ENCODE measurements around the gene RIMS4. TPM values are rescaled to one million over a fixed set of nuclear protein-coding genes. Genes with fewer than 3 reads are reported as not detected.
"Not testable (repeated sequence)": the region's sequence is repeated elsewhere in the genome, so short reads cannot be mapped to it uniquely, and the experiment has no call there.

Gene RIMS4
- polyA plus RNA-seq, 1 experiment = not detected

GRCh38 chr20:44827401-44827800 lies 17.1 kb upstream of the RIMS4 start:
- ChIA-PET CTCF (interaction anchor here (0.9 kb wide), 1 partner anchor 9 kb away, joined by 3 read pairs; no protein-coding TSS in a partner anchor), POLR2A (no interaction called here)
- Histone ChIP-seq H3K27me3 (ENCODE audit: control insufficient read depth, insufficient read depth, low read length) (peaks cover 11% of the 10 kb centered on the region), H3K36me3 (ENCODE audit: control insufficient read depth, insufficient read depth, low read length) (no peaks in the 10 kb centered on the region), H3K4me3 (ENCODE audit: low read depth, low read length) (no peak overlapping the region)
- DNase-seq (ENCODE audit: low read depth) = no peak
- no peak for TF ChIP-seq CTCF (IDR thresholded peaks at IDR 0.05; ENCODE audit: insufficient read depth, low read depth, low read length)

GRCh38 chr20:44821576-44821975 lies 11.2 kb upstream of the RIMS4 start:
- DNase-seq (ENCODE audit: low read depth); H3K36me3 ChIP-seq (ENCODE audit: control insufficient read depth, insufficient read depth, low read length); POLR2A ChIA-PET; H3K4me3 ChIP-seq (ENCODE audit: low read depth, low read length); H3K27me3 ChIP-seq (ENCODE audit: control insufficient read depth, insufficient read depth, low read length): not testable (repeated sequence)
- CTCF ChIA-PET = interaction anchor here (0.7 to 0.8 kb wide), 2 partner anchors 12 to 24 kb away, joined by 3 read pairs; no protein-coding TSS in a partner anchor

GRCh38 chr20:44819936-44820335 lies 9.6 kb upstream of the RIMS4 start:
- Histone ChIP-seq H3K36me3 (ENCODE audit: control insufficient read depth, insufficient read depth, low read length) (no peaks in the 10 kb centered on the region), H3K27me3 (ENCODE audit: control insufficient read depth, insufficient read depth, low read length) (peaks cover 7% of the 10 kb centered on the region; the same call in 1 of the 2 replicates), H3K4me3 (ENCODE audit: low read depth, low read length) (no peak overlapping the region)
- ChIA-PET POLR2A (no interaction called here), CTCF (interaction anchor here (1.4 kb wide), 1 partner anchor 136 kb away, joined by 3 read pairs; no protein-coding TSS in a partner anchor)
- no peak for DNase-seq (ENCODE audit: low read depth)
- TF ChIP-seq CTCF (IDR thresholded peaks at IDR 0.05; ENCODE audit: insufficient read depth, low read depth, low read length) = no peak

GRCh38 chr20:44817143-44817910 lies 7.0 kb upstream of the RIMS4 start:
- Histone ChIP-seq H3K27me3 (ENCODE audit: control insufficient read depth, insufficient read depth, low read length) (peaks cover 8% of the 10 kb centered on the region), H3K36me3 (ENCODE audit: control insufficient read depth, insufficient read depth, low read length) (no peaks in the 10 kb centered on the region), H3K4me3 (ENCODE audit: low read depth, low read length) (no peak overlapping the region)
- no peak for DNase-seq (ENCODE audit: low read depth)
- ChIA-PET CTCF (no interaction called here), POLR2A (no interaction called here)
- TF ChIP-seq CTCF (IDR thresholded peaks at IDR 0.05; ENCODE audit: insufficient read depth, low read depth, low read length) = no peak

- no peak for DNase-seq (ENCODE audit: low read depth)
- Histone ChIP-seq H3K36me3 (ENCODE audit: control insufficient read depth, insufficient read depth, low read length) (no peaks in the 10 kb centered on the region), H3K4me3 (ENCODE audit: low read depth, low read length) (no peak overlapping the region), H3K27me3 (ENCODE audit: control insufficient read depth, insufficient read depth, low read length) (peaks cover 22% of the 10 kb centered on the region)
- TF ChIP-seq CTCF (IDR thresholded peaks at IDR 0.05; ENCODE audit: insufficient read depth, low read depth, low read length) = no peak
- POLR2A ChIA-PET = no interaction called here
- CTCF ChIA-PET = no interaction called here
These were observed 4.6 kb upstream of the RIMS4 start for GRCh38 chr20:44814937-44815336.
